ENCODE measurements around the gene COLQ. TPM values are rescaled to one million over a fixed set of nuclear protein-coding genes. Genes with fewer than 3 reads are reported as not detected.

The COLQ gene
- total and polyA plus RNA-seq, 8 donors = 1.9 to 12.6 (median 10.1) TPM

- no peak for TF ChIP-seq CTCF (IDR thresholded peaks at IDR 0.05)
- Histone ChIP-seq H3K4me1 (peaks cover 3 to 11% of the 10 kb centered on the region in 2 donors), H3K27me3 (no peaks in the 10 kb centered on the region), H3K9me3 (no peaks in the 10 kb centered on the region), H3K27ac (no peak overlapping the region), H3K36me3 (no peaks in the 10 kb centered on the region), H3K4me3 (no peak overlapping the region)
- DNase-seq = no peak
- intact Hi-C loops (cut with DNase I) = no loop called here
- ATAC-seq = no peak
Observed at GRCh38 chr3:15531346-15531745, 9.8 kb upstream of the COLQ start.

GRCh38 chr3:15528854-15529537 lies 7.5 kb upstream of the COLQ start:
- Histone ChIP-seq H3K4me3 (no peak overlapping the region), H3K4me1 (peaks cover 3 to 11% of the 10 kb centered on the region in 2 donors), H3K27me3 (no peaks in the 10 kb centered on the region), H3K36me3 (no peaks in the 10 kb centered on the region), H3K9me3 (no peaks in the 10 kb centered on the region), H3K27ac (peak overlapping the region; percentile 53 to 66)
- TF ChIP-seq CTCF (IDR thresholded peaks at IDR 0.05) = no peak
- ATAC-seq = peak; percentile 95
- intact Hi-C loops (cut with DNase I) = no loop called here
- peak in 1 of 4 donors; percentile 41 for DNase-seq

GRCh38 chr3:15527031-15527459 lies 5.5 kb upstream of the COLQ start:
- TF ChIP-seq CTCF (IDR thresholded peaks at IDR 0.05) = peak in 1 of 2 donors; percentile 5
- intact Hi-C loops (cut with DNase I) = no loop called here
- no peak for ATAC-seq
- Histone ChIP-seq H3K4me1 (peaks cover 3 to 11% of the 10 kb centered on the region in 2 donors), H3K27me3 (no peaks in the 10 kb centered on the region), H3K27ac (no peak overlapping the region), H3K36me3 (no peaks in the 10 kb centered on the region), H3K4me3 (no peak overlapping the region), H3K9me3 (no peaks in the 10 kb centered on the region)
- peak in 2 of 4 donors; percentile 59 to 80 for DNase-seq

GRCh38 chr3:15525790-15526189 lies 4.3 kb upstream of the COLQ start:
- Histone ChIP-seq H3K36me3 (no peaks in the 10 kb centered on the region), H3K27ac (no peak overlapping the region), H3K4me1 (peaks cover 10 to 11% of the 10 kb centered on the region in 2 donors), H3K27me3 (no peaks in the 10 kb centered on the region), H3K4me3 (no peak overlapping the region), H3K9me3 (no peaks in the 10 kb centered on the region)
- no peak for ATAC-seq
- no peak for TF ChIP-seq CTCF (IDR thresholded peaks at IDR 0.05)
- intact Hi-C loops (cut with DNase I) = no loop called here
- no peak for DNase-seq

- H3K9me3 ChIP-seq = no peaks in the 10 kb centered on the region
- no peaks in the 10 kb centered on the region for H3K27me3 ChIP-seq
- no peak overlapping the region for H3K27ac ChIP-seq
- no peak for TF ChIP-seq CTCF (IDR thresholded peaks at IDR 0.05)
- no peak for DNase-seq
- intact Hi-C loops (cut with DNase I) = no loop called here
- peaks cover 2 to 14% of the 10 kb centered on the region in 2 donors for H3K4me1 ChIP-seq
- no peak for ATAC-seq
- no peak overlapping the region for H3K4me3 ChIP-seq
- no peaks in the 10 kb centered on the region for H3K36me3 ChIP-seq
Observed at GRCh38 chr3:15523660-15524417, 2.3 kb upstream of the COLQ start.

Measured in left lung (tissue), 10 donors.